Astrocyte (in vitro differentiated cells and primary cell): Measurements from ENCODE around the gene NLRP9.

ENCODE experiments used
- CTCF ChIP-seq: IDR thresholded peaks from 2 replicates; pipeline ENCODE4 v1.5.1; 2011; ENCODE audit warnings: low read depth, mild to moderate bottlenecking, inconsistent platforms, low read length, moderate library complexity; ENCODE audit not compliant: insufficient read depth
- EZH2 ChIP-seq: IDR thresholded peaks from 2 replicates; pipeline ENCODE4 v1.6.1; 2012; ENCODE audit warnings: mild to moderate bottlenecking, low read length, inconsistent platforms; ENCODE audit not compliant: insufficient read depth

GRCh38 chr19:55697698-55698097 is 40.5 kb downstream of the NLRP9 start:
- no peak for TF ChIP-seq CTCF
- TF ChIP-seq EZH2 = no peak
